HepG2 (cell line): ENCODE measurements around the gene CNNM3. TPM values are rescaled to one million over a fixed set of nuclear protein-coding genes. Genes with fewer than 3 reads are reported as not detected.

ENCODE experiments used
- AKAP8 ChIP-seq: sonication (generic); formaldehyde crosslinking; IDR thresholded peaks from 2 replicates; pipeline ENCODE4 v1.5.1; 2020; ENCODE audit warnings: mild to moderate bottlenecking, missing genetic modification reagents
- BORCS8-MEF2B ChIP-seq: sonication (generic); formaldehyde crosslinking; IDR thresholded peaks from 2 replicates; pipeline ENCODE4 v1.8.0; 2022; ENCODE audit warnings: mild to moderate bottlenecking, missing genetic modification reagents
- CENPT ChIP-seq: sonication (generic); formaldehyde crosslinking; IDR thresholded peaks from 2 replicates; pipeline ENCODE4 v1.8.0; 2022; ENCODE audit warnings: low read depth, mild to moderate bottlenecking, moderate library complexity, missing genetic modification reagents
- CHD2 ChIP-seq: IDR thresholded peaks from 2 replicates; pipeline ENCODE4 v1.6.1; 2011; ENCODE audit warnings: low read depth, low read length, improper control_type of control experiment
- HNF4A ChIP-seq: sonication (generic); formaldehyde crosslinking; IDR thresholded peaks from 2 replicates; pipeline ENCODE4 v1.4.0; 2020; ENCODE audit warnings: missing genetic modification reagents
- HOXD1 ChIP-seq: sonication (generic); formaldehyde crosslinking; IDR thresholded peaks from 2 replicates; pipeline ENCODE4 v1.5.0; 2020; ENCODE audit warnings: missing genetic modification reagents
- IKZF1 ChIP-seq: fragments of 450-650 bp; IDR thresholded peaks from 2 replicates; pipeline ENCODE4 v1.7.1; 2016
- JARID2 ChIP-seq: sonication (generic); formaldehyde crosslinking; IDR thresholded peaks from 2 replicates; pipeline ENCODE4 v1.8.1; 2023; ENCODE audit warnings: missing genetic modification reagents, inconsistent platforms; ENCODE audit not compliant: insufficient replicate concordance
- KLF12 ChIP-seq: sonication (generic); formaldehyde crosslinking; IDR thresholded peaks from 2 replicates; pipeline ENCODE4 v1.4.0; 2020; ENCODE audit warnings: missing genetic modification reagents, borderline replicate concordance
- KMT2A ChIP-seq: sonication (generic); formaldehyde crosslinking; IDR thresholded peaks from 2 replicates; pipeline ENCODE4 v1.4.0; 2020; ENCODE audit warnings: missing genetic modification reagents
- NBN ChIP-seq: fragments of 450-650 bp; conservative IDR thresholded peaks from 2 replicates; pipeline ENCODE4 v1.6.1; 2017
- NCOA1 ChIP-seq: sonication (generic); formaldehyde crosslinking; IDR thresholded peaks from 2 replicates; pipeline ENCODE4 v1.9.0; 2021; ENCODE audit warnings: missing genetic modification reagents
- NCOA2 ChIP-seq: sonication (generic); formaldehyde crosslinking; IDR thresholded peaks from 2 replicates; pipeline ENCODE4 v1.8.0; 2022; ENCODE audit warnings: inconsistent platforms
- PAXIP1 ChIP-seq: sonication (generic); formaldehyde crosslinking; conservative IDR thresholded peaks from 2 replicates; pipeline ENCODE4 v1.4.0; 2020; ENCODE audit warnings: mild to moderate bottlenecking, missing genetic modification reagents, moderate library complexity
- SMARCE1 ChIP-seq: fragments of 450-650 bp; IDR thresholded peaks from 2 replicates; pipeline ENCODE4 v1.6.1; 2017; ENCODE audit warnings: borderline replicate concordance
- ZSCAN30 ChIP-seq: sonication (generic); formaldehyde crosslinking; IDR thresholded peaks from 2 replicates; pipeline ENCODE4 v1.5.0; 2020; ENCODE audit warnings: mild to moderate bottlenecking, missing genetic modification reagents
- polyA plus RNA-seq, 8 experiments: library from polyadenylated mRNA; depleted of rRNA in 3 of 8; stranded (reverse) in 7 of 8; unstranded in 1 of 8; fragments of >200 nt; fragmentation: Illumina TruSeq in 4 of 8; extraction: Trizol in 4 of 8; gene quantifications; 2 replicates each; pipeline versions ENCODE4 v1.2.1 to v1.2.3, GENCODE V29; 2011 to 2016; ENCODE audit warnings: low read depth in 4 of 8, missing spikeins in 1 of 8, mixed read lengths in 1 of 8; ENCODE audit not compliant: insufficient read depth in 1 of 8
- total RNA-seq, 5 experiments: library from RNA; depleted of rRNA; stranded (reverse); fragments of >200 nt; fragmentation: Illumina TruSeq; extraction: Trizol; gene quantifications; 2 replicates each; pipeline ENCODE4 v1.2.3, GENCODE V29; 2016; ENCODE audit warnings: low read depth in 1 of 5
- TF ChIP-seq, protein P1 (sequence below): sonication (generic); formaldehyde crosslinking; IDR thresholded peaks from 2 replicates; pipeline ENCODE4 v1.5.0; 2020; ENCODE audit warnings: missing genetic modification reagents
- TF ChIP-seq, protein P2 (sequence below): sonication (generic); formaldehyde crosslinking; IDR thresholded peaks from 2 replicates; pipeline ENCODE4 v1.4.0; 2020; ENCODE audit warnings: missing genetic modification reagents, borderline replicate concordance

CNNM3 gene
- total and polyA plus RNA-seq, 2 of the 13 experiments (the other 11 are each of a cell fraction or from before 2014, with no cell fraction given), result 21.2 to 27.9 TPM

DNA sequence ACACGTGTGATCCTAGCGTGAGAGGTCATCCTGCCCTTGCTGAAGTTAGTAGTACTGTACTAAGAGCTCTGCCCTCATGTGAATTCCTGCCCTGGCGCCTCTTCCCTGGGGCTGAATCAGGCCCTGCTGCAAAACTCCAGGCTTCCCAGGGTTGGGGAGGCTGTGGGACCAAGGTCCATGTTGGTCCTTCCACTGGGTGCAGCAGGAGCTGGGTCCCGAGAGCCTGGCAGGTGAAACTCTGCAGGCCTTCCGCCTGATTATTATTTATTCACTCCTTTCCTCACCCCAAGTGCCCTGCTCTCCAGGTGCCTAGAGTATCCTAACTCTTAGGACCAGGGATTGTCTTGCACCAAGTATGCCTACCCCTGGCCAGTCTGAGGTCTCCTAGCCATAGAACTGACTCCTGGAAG lies 5.3 kb upstream of the CNNM3 start (continued):
- TF ChIP-seq KMT2A, result no peak
- TF ChIP-seq HOXD1 (CRISPR knock-in tag), result no peak
- TF ChIP-seq AKAP8 (CRISPR knock-in tag), result no peak
- 0 out of 2 replicates have a peak, but pooled peaks have one; percentile 31 for TF ChIP-seq NCOA2 (CRISPR knock-in tag)
- TF ChIP-seq BORCS8-MEF2B (CRISPR knock-in tag), result 0 out of 2 replicates have a peak, but pooled peaks have one; percentile 47
- peak; percentile 73 for TF ChIP-seq PAXIP1 (CRISPR knock-in tag)
- TF ChIP-seq, protein P1, sequence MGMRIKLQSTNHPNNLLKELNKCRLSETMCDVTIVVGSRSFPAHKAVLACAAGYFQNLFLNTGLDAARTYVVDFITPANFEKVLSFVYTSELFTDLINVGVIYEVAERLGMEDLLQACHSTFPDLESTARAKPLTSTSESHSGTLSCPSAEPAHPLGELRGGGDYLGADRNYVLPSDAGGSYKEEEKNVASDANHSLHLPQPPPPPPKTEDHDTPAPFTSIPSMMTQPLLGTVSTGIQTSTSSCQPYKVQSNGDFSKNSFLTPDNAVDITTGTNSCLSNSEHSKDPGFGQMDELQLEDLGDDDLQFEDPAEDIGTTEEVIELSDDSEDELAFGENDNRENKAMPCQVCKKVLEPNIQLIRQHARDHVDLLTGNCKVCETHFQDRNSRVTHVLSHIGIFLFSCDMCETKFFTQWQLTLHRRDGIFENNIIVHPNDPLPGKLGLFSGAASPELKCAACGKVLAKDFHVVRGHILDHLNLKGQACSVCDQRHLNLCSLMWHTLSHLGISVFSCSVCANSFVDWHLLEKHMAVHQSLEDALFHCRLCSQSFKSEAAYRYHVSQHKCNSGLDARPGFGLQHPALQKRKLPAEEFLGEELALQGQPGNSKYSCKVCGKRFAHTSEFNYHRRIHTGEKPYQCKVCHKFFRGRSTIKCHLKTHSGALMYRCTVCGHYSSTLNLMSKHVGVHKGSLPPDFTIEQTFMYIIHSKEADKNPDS (CRISPR knock-in tag), result no peak
- peak; percentile 94 for TF ChIP-seq HNF4A (CRISPR knock-in tag)
- no peak for TF ChIP-seq SMARCE1
- TF ChIP-seq, protein P2, sequence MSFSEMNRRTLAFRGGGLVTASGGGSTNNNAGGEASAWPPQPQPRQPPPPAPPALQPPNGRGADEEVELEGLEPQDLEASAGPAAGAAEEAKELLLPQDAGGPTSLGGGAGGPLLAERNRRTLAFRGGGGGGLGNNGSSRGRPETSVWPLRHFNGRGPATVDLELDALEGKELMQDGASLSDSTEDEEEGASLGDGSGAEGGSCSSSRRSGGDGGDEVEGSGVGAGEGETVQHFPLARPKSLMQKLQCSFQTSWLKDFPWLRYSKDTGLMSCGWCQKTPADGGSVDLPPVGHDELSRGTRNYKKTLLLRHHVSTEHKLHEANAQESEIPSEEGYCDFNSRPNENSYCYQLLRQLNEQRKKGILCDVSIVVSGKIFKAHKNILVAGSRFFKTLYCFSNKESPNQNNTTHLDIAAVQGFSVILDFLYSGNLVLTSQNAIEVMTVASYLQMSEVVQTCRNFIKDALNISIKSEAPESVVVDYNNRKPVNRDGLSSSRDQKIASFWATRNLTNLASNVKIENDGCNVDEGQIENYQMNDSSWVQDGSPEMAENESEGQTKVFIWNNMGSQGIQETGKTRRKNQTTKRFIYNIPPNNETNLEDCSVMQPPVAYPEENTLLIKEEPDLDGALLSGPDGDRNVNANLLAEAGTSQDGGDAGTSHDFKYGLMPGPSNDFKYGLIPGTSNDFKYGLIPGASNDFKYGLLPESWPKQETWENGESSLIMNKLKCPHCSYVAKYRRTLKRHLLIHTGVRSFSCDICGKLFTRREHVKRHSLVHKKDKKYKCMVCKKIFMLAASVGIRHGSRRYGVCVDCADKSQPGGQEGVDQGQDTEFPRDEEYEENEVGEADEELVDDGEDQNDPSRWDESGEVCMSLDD, result no peak
- TF ChIP-seq NCOA1, result peak; percentile 55; the same call in 1 of the 2 replicates
- no peak for TF ChIP-seq CENPT (CRISPR knock-in tag)
- no peak for TF ChIP-seq NBN
- no peak for TF ChIP-seq IKZF1
- TF ChIP-seq JARID2 (CRISPR knock-in tag), result no peak
- TF ChIP-seq KLF12, result no peak
- TF ChIP-seq ZSCAN30 (CRISPR knock-in tag), result no peak
- no peak for TF ChIP-seq CHD2
